Measurements from ENCODE around the gene PSRC1. TPM values are rescaled to one million over a fixed set of nuclear protein-coding genes. Genes with fewer than 3 reads are reported as not detected.

PSRC1 gene
- total RNA-seq, 4 donors from 2014 or later, result 2.3 to 13.1 (median 8.7) TPM

DNA sequence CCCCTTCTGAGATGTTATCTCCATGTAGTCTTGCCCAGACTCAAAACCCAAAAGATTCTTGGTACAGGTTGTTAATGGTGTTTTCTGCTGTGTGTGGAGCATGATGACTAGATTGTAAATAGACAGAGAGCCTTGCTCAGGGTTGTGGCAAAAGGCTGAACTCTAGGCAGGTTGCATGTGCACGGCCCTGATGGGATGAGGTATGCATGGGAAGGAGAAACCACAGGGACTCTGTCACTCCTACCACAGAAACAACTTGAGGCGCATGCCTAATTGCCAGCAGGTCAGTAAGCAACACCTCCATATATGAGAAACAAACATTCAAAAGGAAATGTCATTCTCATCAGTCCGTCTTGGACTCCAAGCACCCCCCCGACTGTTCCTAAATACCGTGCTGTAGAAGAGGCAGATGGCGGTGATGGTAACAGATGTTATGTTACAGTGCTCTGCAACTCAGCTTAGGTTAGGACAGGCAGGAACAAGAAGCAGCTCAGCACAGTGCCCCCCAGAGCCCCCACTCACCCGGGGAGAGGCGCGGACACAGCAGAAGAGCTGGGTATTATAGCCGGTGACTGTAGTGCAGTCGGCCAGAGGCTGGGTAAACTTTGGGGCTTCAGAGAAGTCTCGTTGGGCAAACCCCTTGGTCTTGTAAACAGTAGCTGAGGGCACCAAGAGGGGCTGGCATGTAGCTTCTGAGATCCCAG lies 12.9 kb upstream of the PSRC1 start:
- no peaks in the 10 kb centered on the region for H3K36me3 ChIP-seq
- TF ChIP-seq, protein P1, sequence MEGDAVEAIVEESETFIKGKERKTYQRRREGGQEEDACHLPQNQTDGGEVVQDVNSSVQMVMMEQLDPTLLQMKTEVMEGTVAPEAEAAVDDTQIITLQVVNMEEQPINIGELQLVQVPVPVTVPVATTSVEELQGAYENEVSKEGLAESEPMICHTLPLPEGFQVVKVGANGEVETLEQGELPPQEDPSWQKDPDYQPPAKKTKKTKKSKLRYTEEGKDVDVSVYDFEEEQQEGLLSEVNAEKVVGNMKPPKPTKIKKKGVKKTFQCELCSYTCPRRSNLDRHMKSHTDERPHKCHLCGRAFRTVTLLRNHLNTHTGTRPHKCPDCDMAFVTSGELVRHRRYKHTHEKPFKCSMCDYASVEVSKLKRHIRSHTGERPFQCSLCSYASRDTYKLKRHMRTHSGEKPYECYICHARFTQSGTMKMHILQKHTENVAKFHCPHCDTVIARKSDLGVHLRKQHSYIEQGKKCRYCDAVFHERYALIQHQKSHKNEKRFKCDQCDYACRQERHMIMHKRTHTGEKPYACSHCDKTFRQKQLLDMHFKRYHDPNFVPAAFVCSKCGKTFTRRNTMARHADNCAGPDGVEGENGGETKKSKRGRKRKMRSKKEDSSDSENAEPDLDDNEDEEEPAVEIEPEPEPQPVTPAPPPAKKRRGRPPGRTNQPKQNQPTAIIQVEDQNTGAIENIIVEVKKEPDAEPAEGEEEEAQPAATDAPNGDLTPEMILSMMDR (IDR thresholded peaks at IDR 0.05), result no peak
- no peak for TF ChIP-seq POLR2A (IDR thresholded peaks at IDR 0.05)
- intact Hi-C loops (cut with DNase I), result no loop called here
- H3K4me1 ChIP-seq, result peaks cover 0 to 27% (median 10%) of the 10 kb centered on the region in 3 donors
- peaks cover 0 to 2% (median 0%) of the 10 kb centered on the region in 4 donors for H3K27me3 ChIP-seq
- WGBS, 2 donors, result 84 to 87% methylated on average over 12 of the region's 12 CpGs
- no peak overlapping the region for H3K4me3 ChIP-seq
- no peak for DNase-seq
- no peak overlapping the region for H3K27ac ChIP-seq
- H3K9me3 ChIP-seq, result no peaks in the 10 kb centered on the region

DNA sequence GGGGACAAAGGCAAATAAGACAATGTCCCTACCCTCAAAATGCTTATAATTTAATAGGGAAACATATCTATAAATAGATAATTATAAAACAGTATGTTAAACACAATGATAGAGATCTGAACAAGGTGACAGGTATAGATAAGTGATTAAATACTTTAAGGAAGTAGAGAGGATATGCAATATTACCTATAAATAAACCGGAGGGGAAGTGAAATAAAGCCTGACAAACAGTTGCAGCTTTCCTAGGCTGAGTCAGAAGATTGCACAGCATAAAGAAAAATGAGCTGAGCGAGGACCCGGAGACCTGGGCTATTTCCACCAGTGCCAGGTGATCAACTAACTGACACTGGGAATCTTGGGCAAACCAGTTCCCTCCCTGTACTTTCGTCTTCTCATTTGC lies 11.5 kb upstream of the PSRC1 start:
- DNase-seq, result no peak
- intact Hi-C loops (cut with DNase I), result no loop called here
- Histone ChIP-seq H3K4me1 (peaks cover 0 to 20% (median 8%) of the 10 kb centered on the region in 3 donors), H3K4me3 (no peak overlapping the region), H3K9me3 (no peaks in the 10 kb centered on the region), H3K27me3 (peaks cover 0 to 2% (median 0%) of the 10 kb centered on the region in 4 donors), H3K36me3 (no peaks in the 10 kb centered on the region), H3K27ac (no peak overlapping the region)
- TF ChIP-seq POLR2A (IDR thresholded peaks at IDR 0.05), result no peak
- TF ChIP-seq, protein P1 (IDR thresholded peaks at IDR 0.05), result no peak
- WGBS, 2 donors, result 49 to 74% methylated on average over 4 of the region's 4 CpGs

DNA sequence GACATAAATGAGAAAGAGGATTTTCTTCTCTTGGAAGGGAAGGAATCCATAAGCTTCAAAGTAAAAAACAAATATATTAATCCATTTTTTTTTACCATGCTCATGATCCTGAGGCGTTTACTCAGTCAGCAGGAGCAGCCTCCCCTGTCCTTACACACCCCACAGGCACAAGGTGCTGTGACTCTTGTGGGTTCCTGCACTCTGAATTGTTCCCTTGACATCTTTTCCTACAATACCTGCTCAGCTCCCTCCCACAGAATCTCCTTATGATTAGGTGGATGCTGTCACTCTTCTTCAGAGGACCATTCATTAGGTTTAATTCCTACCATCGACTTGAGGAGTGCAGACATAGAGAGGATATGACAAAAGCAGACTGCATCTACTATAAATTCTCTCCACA lies 10.1 kb upstream of the PSRC1 start:
- Histone ChIP-seq H3K4me3 (no peak overlapping the region), H3K27ac (no peak overlapping the region), H3K27me3 (peaks cover 0 to 2% (median 0%) of the 10 kb centered on the region in 4 donors), H3K9me3 (no peaks in the 10 kb centered on the region), H3K4me1 (peaks cover 0 to 6% (median 0%) of the 10 kb centered on the region in 3 donors), H3K36me3 (no peaks in the 10 kb centered on the region)
- intact Hi-C loops (cut with DNase I), result no loop called here
- 40 to 63% methylated on average over 1 to 2 of the region's 2 CpGs for WGBS, 2 donors
- no peak for DNase-seq
- TF ChIP-seq POLR2A (IDR thresholded peaks at IDR 0.05), result no peak
- TF ChIP-seq, protein P1 (IDR thresholded peaks at IDR 0.05), result no peak

DNA sequence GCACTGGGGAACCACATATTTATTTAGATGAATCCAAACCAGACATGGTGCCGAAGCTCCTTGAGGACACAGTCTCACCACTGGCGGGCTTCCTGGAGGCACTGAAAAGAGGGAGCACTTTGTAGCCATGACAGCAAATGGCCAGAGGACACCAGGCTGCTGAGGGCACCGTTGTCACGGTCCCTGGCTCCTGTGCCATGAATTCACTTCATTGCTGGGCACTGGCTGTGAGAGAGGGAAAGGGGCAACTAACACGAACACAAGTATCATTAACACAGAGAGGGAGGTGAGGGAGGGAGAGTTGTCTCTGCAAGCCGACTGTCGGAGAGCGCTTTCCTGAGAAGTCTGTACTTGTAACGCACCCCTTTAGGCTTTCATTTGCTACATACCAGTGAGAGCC lies 9.4 kb upstream of the PSRC1 start:
- no peak for DNase-seq
- Histone ChIP-seq H3K27me3 (peaks cover 0 to 2% (median 0%) of the 10 kb centered on the region in 4 donors), H3K36me3 (no peaks in the 10 kb centered on the region), H3K9me3 (no peaks in the 10 kb centered on the region), H3K27ac (no peak overlapping the region), H3K4me3 (no peak overlapping the region), H3K4me1 (peaks cover 0 to 6% (median 0%) of the 10 kb centered on the region in 3 donors)
- intact Hi-C loops (cut with DNase I), result no loop called here
- TF ChIP-seq, protein P1 (IDR thresholded peaks at IDR 0.05), result no peak
- no peak for TF ChIP-seq POLR2A (IDR thresholded peaks at IDR 0.05)
- WGBS, 2 donors, result 52 to 82% methylated on average over 9 of the region's 9 CpGs

DNA sequence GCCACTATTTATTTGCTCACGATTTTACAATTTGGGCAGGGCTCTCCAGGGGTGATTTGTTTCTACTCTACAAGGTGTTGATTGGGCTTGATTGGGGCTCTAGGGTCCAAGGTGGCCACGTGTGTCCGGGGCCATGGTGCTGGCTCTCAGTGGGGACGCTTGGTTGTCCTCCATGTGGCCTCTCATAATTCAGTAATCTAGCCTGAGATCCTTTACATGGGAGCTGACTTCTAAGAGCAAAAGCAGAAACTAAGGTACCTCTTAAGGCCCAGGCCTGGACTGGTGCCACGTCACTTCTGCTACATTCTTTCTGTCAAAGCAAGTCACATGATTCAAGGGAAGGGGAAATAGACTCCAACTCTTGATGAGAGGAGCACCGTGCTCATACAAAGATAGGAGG lies 8.1 kb upstream of the PSRC1 start:
- Histone ChIP-seq H3K27me3 (peaks cover 0 to 2% (median 0%) of the 10 kb centered on the region in 4 donors), H3K9me3 (no peaks in the 10 kb centered on the region), H3K4me3 (no peak overlapping the region), H3K27ac (no peak overlapping the region), H3K4me1 (no peaks in the 10 kb centered on the region), H3K36me3 (no peaks in the 10 kb centered on the region)
- no peak for TF ChIP-seq POLR2A (IDR thresholded peaks at IDR 0.05)
- TF ChIP-seq, protein P1 (IDR thresholded peaks at IDR 0.05), result no peak
- intact Hi-C loops (cut with DNase I), result no loop called here
- no peak for DNase-seq
- 75 to 80% methylated on average over 6 of the region's 6 CpGs for WGBS, 2 donors
